Neuron (in vitro differentiated cells): Measurements from ENCODE around the gene PATE4.

Source experiments
- H2AFZ ChIP-seq: one replicate; pipeline ENCODE4 v1.6.1; 2013; ENCODE audit warnings: low read depth, mild to moderate bottlenecking, inconsistent platforms, low read length, moderate library complexity
- H3K27me3 ChIP-seq: one replicate; pipeline ENCODE4 v1.6.1; 2013; ENCODE audit warnings: low read length; ENCODE audit not compliant: insufficient read depth
- H3K36me3 ChIP-seq: one replicate; pipeline ENCODE4 v1.6.1; 2013; ENCODE audit warnings: low read length; ENCODE audit not compliant: insufficient read depth
- H3K4me1 ChIP-seq: one replicate; pipeline ENCODE4 v1.6.1; 2013; ENCODE audit warnings: low read length; ENCODE audit not compliant: insufficient read depth
- H3K4me3 ChIP-seq: 2 replicates; pipeline ENCODE4 v1.5.1; 2013; ENCODE audit warnings: mild to moderate bottlenecking, low read length, moderate library complexity
- H3K9me3 ChIP-seq: one replicate; pipeline ENCODE4 v1.6.1; 2013; ENCODE audit warnings: low read length

The PATE4 gene

GRCh38 chr11:125869521-125869920, 36.4 kb downstream of the PATE4 start:
- Histone ChIP-seq H3K9me3 (peaks cover 4% of the 10 kb centered on the region), H2AFZ (no peak overlapping the region), H3K4me3 (no peak overlapping the region), H3K4me1 (no peaks in the 10 kb centered on the region), H3K36me3 (no peaks in the 10 kb centered on the region), H3K27me3 (no peaks in the 10 kb centered on the region)

GRCh38 chr11:125871391-125872137, 38.4 kb downstream of the PATE4 start:
- H3K4me1 ChIP-seq: no peaks in the 10 kb centered on the region
- H3K9me3 ChIP-seq: peaks cover 4% of the 10 kb centered on the region
- no peak overlapping the region for H3K4me3 ChIP-seq
- no peak overlapping the region for H2AFZ ChIP-seq
- no peaks in the 10 kb centered on the region for H3K27me3 ChIP-seq
- no peaks in the 10 kb centered on the region for H3K36me3 ChIP-seq

GRCh38 chr11:125872138-125872491, 39.0 kb downstream of the PATE4 start:
- Histone ChIP-seq H2AFZ (no peak overlapping the region), H3K36me3 (no peaks in the 10 kb centered on the region), H3K4me3 (no peak overlapping the region), H3K4me1 (no peaks in the 10 kb centered on the region), H3K27me3 (no peaks in the 10 kb centered on the region), H3K9me3 (peaks cover 4% of the 10 kb centered on the region)

- H3K36me3 ChIP-seq: no peaks in the 10 kb centered on the region
- H3K4me3 ChIP-seq: no peak overlapping the region
Measured at GRCh38 chr11:125873881-125874555, 40.9 kb downstream of the PATE4 start.

GRCh38 chr11:125874556-125875124, 41.5 kb downstream of the PATE4 start:
- Histone ChIP-seq H2AFZ (no peak overlapping the region), H3K4me1 (no peaks in the 10 kb centered on the region), H3K4me3 (no peak overlapping the region), H3K9me3 (peaks cover 4% of the 10 kb centered on the region), H3K27me3 (peaks cover 4% of the 10 kb centered on the region), H3K36me3 (no peaks in the 10 kb centered on the region)

More at GRCh38 chr11:125873881-125874555, 40.9 kb downstream of the PATE4 start:
- peaks cover 3% of the 10 kb centered on the region for H3K27me3 ChIP-seq
- H3K4me1 ChIP-seq: no peaks in the 10 kb centered on the region
- peaks cover 4% of the 10 kb centered on the region for H3K9me3 ChIP-seq
- H2AFZ ChIP-seq: no peak overlapping the region

- H3K4me1 ChIP-seq: no peaks in the 10 kb centered on the region
- H2AFZ ChIP-seq: no peak overlapping the region
- H3K4me3 ChIP-seq: no peak overlapping the region
- H3K36me3 ChIP-seq: no peaks in the 10 kb centered on the region
- peaks cover 10% of the 10 kb centered on the region for H3K27me3 ChIP-seq
- peaks cover 3% of the 10 kb centered on the region for H3K9me3 ChIP-seq
Measured at GRCh38 chr11:125881291-125881690, 48.2 kb downstream of the PATE4 start.

GRCh38 chr11:125883375-125883774, 50.3 kb downstream of the PATE4 start:
- Histone ChIP-seq H3K9me3 (peaks cover 6% of the 10 kb centered on the region), H2AFZ (no peak overlapping the region), H3K4me1 (no peaks in the 10 kb centered on the region)

GRCh38 chr11:125886997-125887372, 53.9 kb downstream of the PATE4 start:
- Histone ChIP-seq H3K27me3 (peaks cover 2% of the 10 kb centered on the region), H3K4me1 (no peaks in the 10 kb centered on the region), H3K9me3 (peaks cover 6% of the 10 kb centered on the region), H3K36me3 (no peaks in the 10 kb centered on the region), H3K4me3 (no peak overlapping the region), H2AFZ (no peak overlapping the region)

More at GRCh38 chr11:125883375-125883774, 50.3 kb downstream of the PATE4 start:
- no peaks in the 10 kb centered on the region for H3K36me3 ChIP-seq
- no peak overlapping the region for H3K4me3 ChIP-seq
- peaks cover 10% of the 10 kb centered on the region for H3K27me3 ChIP-seq

- H3K27me3 ChIP-seq: no peaks in the 10 kb centered on the region
- no peak within 1 kb of the TSS for H3K4me3 ChIP-seq
- H3K9me3 ChIP-seq: peaks cover 6% of the 10 kb centered on the region
- H2AFZ ChIP-seq: no peak within 1 kb of the TSS
- H3K4me1 ChIP-seq: no peaks in the 10 kb centered on the region
- H3K36me3 ChIP-seq: no peaks in the 10 kb centered on the region
Measured at GRCh38 chr11:125887373-125888324, 54.5 kb downstream of the PATE4 start, which contains the start of gene HYLS1. HYLS1 (plus strand) TSS chr11:125887668; CDS start chr11:125899369, 11,701 bp downstream.
